Renal pelvis (tissue), 12 donors: ENCODE results near the gene GSTM4. TPM values are rescaled to one million over a fixed set of nuclear protein-coding genes. Genes with fewer than 3 reads are reported as not detected.

Experiments
- DNase-seq: peaks from one replicate; pipeline ENCODE4 v3.0.0-alpha.2; 2013
- long read RNA-seq, 16 experiments: transcript quantifications; one replicate each; lab custom pipeline, GENCODE V29; 2026
- polyA plus RNA-seq, 3 donors: library from polyadenylated mRNA; unstranded; fragments of 120-200 nt; gene quantifications; one replicate each; pipeline ENCODE4 v1.2.1, GENCODE V29; 2013; ENCODE audit not compliant: insufficient read length in 3 of 3

Gene GSTM4
- polyA plus RNA-seq: 10 to 100 TPM; 57.9 to 60.4 (median 59.3) TPM
- long read RNA-seq, donor 1, transcript GSTM4-204 (8 exons, 1,412 nt): major isoform, 13 of 421 reads
- long read RNA-seq, donor 1, partial matches to known transcripts: 191 of 421 reads
- long read RNA-seq, donor 1, other reads (novel, unspliced or antisense): 214 of 421 reads
- long read RNA-seq, donor 2, transcript GSTM4-204 (8 exons, 1,412 nt): major isoform, 15 of 22 reads
- long read RNA-seq, donor 2, partial matches to known transcripts: 0 of 22 reads
- long read RNA-seq, donor 2, other reads (novel, unspliced or antisense): 0 of 22 reads
- long read RNA-seq, donor 3, transcript GSTM4-204 (8 exons, 1,412 nt): major isoform, 11 of 16 reads
- long read RNA-seq, donor 3, partial matches to known transcripts: 0 of 16 reads
- long read RNA-seq, donor 3, other reads (novel, unspliced or antisense): 0 of 16 reads
- long read RNA-seq, donor 4, transcript GSTM4-204 (8 exons, 1,412 nt): major isoform, 20 of 25 reads
- long read RNA-seq, donor 4, partial matches to known transcripts: 0 of 25 reads
- long read RNA-seq, donor 4, other reads (novel, unspliced or antisense): 0 of 25 reads
- long read RNA-seq, donor 5, transcript GSTM4-204 (8 exons, 1,412 nt): major isoform, 6 of 8 reads
- long read RNA-seq, donor 5, partial matches to known transcripts: 0 of 8 reads
- long read RNA-seq, donor 5, other reads (novel, unspliced or antisense): 0 of 8 reads
- long read RNA-seq, donor 6, transcript GSTM4-204 (8 exons, 1,412 nt): major isoform, 13 of 16 reads
- long read RNA-seq, donor 6, partial matches to known transcripts: 0 of 16 reads
- long read RNA-seq, donor 6, other reads (novel, unspliced or antisense): 0 of 16 reads
- long read RNA-seq, donor 7, transcript GSTM4-204 (8 exons, 1,412 nt): major isoform, 20 of 303 reads
- long read RNA-seq, donor 7, transcript GSTM4-201 (8 exons, 1,321 nt): minor isoform, 5 of 303 reads
- long read RNA-seq, donor 7, partial matches to known transcripts: 157 of 303 reads
- long read RNA-seq, donor 7, other reads (novel, unspliced or antisense): 120 of 303 reads
- long read RNA-seq, donor 8, transcript GSTM4-204 (8 exons, 1,412 nt): major isoform, 6 of 8 reads
- long read RNA-seq, donor 8, partial matches to known transcripts: 0 of 8 reads
- long read RNA-seq, donor 8, other reads (novel, unspliced or antisense): 0 of 8 reads
- long read RNA-seq, donor 9, transcript GSTM4-204 (8 exons, 1,412 nt): major isoform, 20 of 27 reads
- long read RNA-seq, donor 9, partial matches to known transcripts: 0 of 27 reads
- long read RNA-seq, donor 9, other reads (novel, unspliced or antisense): 0 of 27 reads
- long read RNA-seq, donor 10, transcript GSTM4-204 (8 exons, 1,412 nt): major isoform, 13 of 256 reads
- long read RNA-seq, donor 10, partial matches to known transcripts: 214 of 256 reads
- long read RNA-seq, donor 10, other reads (novel, unspliced or antisense): 23 of 256 reads
- long read RNA-seq, donor 11, transcript GSTM4-204 (8 exons, 1,412 nt): major isoform, 11 of 16 reads
- long read RNA-seq, donor 11, partial matches to known transcripts: 0 of 16 reads
- long read RNA-seq, donor 11, other reads (novel, unspliced or antisense): 0 of 16 reads
- long read RNA-seq, donor 12, transcript GSTM4-201 (8 exons, 1,321 nt): minor isoform, 5 of 450 reads
- long read RNA-seq, donor 12, transcript GSTM4-204 (8 exons, 1,412 nt): major isoform, 25 of 450 reads
- long read RNA-seq, donor 12, partial matches to known transcripts: 369 of 450 reads
- long read RNA-seq, donor 12, other reads (novel, unspliced or antisense): 48 of 450 reads
- long read RNA-seq, donor 13, transcript GSTM4-204 (8 exons, 1,412 nt): major isoform, 8 of 10 reads
- long read RNA-seq, donor 13, partial matches to known transcripts: 0 of 10 reads
- long read RNA-seq, donor 13, other reads (novel, unspliced or antisense): 0 of 10 reads
- long read RNA-seq, donor 14: 0 reads
- long read RNA-seq, donor 15, transcript GSTM4-201 (8 exons, 1,321 nt): minor isoform, 6 of 34 reads
- long read RNA-seq, donor 15, transcript GSTM4-204 (8 exons, 1,412 nt): major isoform, 22 of 34 reads
- long read RNA-seq, donor 15, partial matches to known transcripts: 5 of 34 reads
- long read RNA-seq, donor 15, other reads (novel, unspliced or antisense): 0 of 34 reads
- long read RNA-seq, donor 16, transcript GSTM4-204 (8 exons, 1,412 nt): major isoform, 19 of 406 reads
- long read RNA-seq, donor 16, partial matches to known transcripts: 343 of 406 reads
- long read RNA-seq, donor 16, other reads (novel, unspliced or antisense): 35 of 406 reads

GRCh38 chr1:109655615-109656519, at the start of gene GSTM4:
GSTM4 (plus strand) TSS chr1:109656099; CDS start chr1:109656390, 291 bp downstream.
- peak; percentile 85 for DNase-seq

- no peak for DNase-seq
Measured at GRCh38 chr1:109609881-109610280, 46.0 kb upstream of the GSTM4 start.

GRCh38 chr1:109610609-109611307, 45.1 kb upstream of the GSTM4 start:
- no peak for DNase-seq

- no peak for DNase-seq
Measured at GRCh38 chr1:109611308-109611990, 44.5 kb upstream of the GSTM4 start.

DNA sequence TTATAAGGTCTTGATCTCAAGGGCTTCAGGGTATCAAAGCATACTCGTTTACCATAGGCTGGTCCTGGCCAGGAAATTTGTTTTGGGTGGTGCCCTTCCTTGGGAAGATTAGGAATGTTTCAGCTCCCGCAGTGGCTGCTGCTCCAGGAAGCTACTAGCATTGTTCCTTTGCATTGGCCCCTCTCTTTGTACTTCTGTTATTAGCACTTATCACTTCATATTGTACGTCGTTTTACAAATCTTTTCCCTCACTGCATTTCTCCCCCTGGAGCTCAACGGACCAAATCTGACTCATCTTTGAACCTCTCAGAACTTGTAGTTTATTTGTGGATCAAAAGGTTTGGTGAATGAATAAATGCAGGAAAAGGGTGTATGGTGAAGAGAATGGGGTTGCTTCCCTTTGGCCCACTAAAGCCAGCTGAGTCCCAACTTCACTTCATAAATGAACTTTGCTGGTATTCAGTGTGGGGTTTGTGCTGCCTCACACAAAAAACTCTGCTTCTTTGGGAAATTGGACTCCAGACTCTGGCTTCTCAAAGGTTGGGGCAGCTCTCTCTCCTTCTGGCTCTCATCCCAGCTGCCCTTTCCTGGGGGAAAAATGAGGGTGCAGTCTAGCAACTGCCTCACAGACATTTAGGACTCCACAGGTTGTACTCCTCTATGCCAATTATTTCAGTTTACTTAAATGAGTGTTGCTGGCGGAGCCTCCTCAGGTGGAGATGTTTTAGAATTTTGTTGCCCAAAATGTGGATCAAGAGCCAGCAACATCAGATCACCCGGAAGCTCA, 42.3 kb upstream of the GSTM4 start:
- no peak for DNase-seq

- no peak for DNase-seq
Measured at GRCh38 chr1:109615879-109616278, 40.0 kb upstream of the GSTM4 start.

- DNase-seq: no peak
Measured at GRCh38 chr1:109616391-109616790, 39.5 kb upstream of the GSTM4 start.

DNA sequence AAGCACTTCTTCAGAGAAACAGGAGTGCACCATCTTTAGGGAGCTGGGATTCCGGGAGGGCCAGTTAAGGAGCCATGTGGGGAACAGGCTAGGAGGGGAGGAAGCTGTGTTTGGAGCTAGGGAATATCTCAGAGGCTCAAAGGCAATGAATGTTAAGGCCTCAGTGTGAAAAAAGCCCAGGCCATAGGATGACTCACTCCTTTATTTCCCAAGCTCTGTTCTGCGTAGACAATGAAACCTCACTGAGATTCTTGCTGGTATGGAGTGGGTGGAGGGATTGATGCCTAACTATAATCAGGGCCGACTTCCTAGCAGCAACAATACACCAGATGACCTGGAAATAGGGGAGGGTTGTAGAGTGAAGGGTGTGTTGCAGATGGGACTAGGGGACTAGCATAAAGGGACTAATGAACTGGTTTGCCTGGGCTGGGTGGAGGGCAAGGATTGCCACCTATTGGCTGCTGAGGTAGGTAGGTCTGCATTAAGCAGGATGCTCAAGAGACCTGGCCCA, 38.6 kb upstream of the GSTM4 start:
- DNase-seq: no peak

DNA sequence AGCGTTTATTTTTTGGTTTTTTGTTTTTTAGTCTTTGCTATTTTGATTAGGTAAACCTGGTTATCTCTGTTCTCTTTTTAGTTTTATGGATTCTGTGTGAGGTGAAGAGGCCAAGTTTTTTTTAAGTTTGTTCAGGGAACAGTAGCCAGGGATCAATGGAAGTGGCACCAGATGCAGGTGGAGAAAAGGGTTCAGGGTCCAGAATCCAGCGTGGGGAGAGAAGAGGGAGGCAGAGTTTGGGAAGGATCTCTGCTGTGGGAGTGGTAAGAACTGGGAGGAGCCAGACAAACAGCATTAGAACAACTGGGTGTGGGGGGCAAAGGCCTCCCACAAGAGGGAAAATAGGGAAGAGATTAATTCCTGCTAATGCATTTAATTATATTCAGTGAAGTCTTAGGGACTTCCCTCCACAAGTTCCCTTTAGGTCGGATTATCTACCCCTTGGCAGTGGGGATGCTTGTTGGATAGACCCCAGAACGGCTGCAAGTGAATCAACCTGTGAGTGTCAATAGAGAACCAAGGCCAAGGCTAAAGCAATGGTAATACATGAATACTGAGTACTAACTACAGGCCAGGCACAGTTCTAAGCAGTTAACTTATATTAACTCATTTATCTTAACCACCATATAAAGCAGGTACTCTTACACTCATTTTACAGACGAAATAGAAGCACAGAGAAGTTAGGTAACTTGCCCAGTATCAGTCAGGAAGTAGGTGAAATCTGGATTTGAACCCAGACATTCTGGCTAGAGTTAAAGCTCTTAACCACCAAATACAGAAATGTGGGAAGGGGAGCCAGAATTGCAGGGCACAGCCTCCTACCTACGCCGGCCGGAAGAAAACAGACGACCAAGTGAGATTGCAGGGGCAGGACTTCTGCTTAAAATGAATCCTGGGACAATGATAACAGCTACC, 37.0 kb upstream of the GSTM4 start:
- DNase-seq: no peak

- DNase-seq: no peak
Measured at GRCh38 chr1:109619576-109620400, 36.1 kb upstream of the GSTM4 start, which contains the start of the genes AMPD2 and GNAT2. AMPD2 (plus strand) TSS chr1:109619837; CDS start chr1:109621176, 1,339 bp downstream. GNAT2 (minus strand) TSS chr1:109619616; CDS start chr1:109612870, 6,746 bp downstream.

DNA sequence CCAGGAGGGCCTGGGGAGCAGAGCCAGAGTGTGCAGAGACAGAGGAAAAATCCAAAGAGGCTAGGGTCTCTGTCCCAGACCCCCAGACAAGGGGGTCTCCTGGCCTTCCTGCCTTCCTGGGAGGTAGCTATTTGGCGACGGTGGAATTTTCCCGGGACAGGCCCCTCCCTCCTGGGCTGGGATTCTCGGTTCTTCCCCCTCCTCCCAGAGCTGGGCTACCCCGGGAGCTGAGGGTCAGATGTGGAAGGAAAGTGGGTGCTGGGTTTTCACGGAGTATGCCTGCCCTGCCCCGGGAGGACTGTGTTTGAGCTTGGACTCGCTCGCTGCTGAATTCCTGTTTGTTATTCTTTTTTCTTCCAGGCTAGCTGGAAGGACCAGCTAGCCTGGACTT, 35.5 kb upstream of the GSTM4 start:
- no peak for DNase-seq

- DNase-seq: peak; percentile 95
Measured at GRCh38 chr1:109620841-109621286, 35.0 kb upstream of the GSTM4 start.

DNA sequence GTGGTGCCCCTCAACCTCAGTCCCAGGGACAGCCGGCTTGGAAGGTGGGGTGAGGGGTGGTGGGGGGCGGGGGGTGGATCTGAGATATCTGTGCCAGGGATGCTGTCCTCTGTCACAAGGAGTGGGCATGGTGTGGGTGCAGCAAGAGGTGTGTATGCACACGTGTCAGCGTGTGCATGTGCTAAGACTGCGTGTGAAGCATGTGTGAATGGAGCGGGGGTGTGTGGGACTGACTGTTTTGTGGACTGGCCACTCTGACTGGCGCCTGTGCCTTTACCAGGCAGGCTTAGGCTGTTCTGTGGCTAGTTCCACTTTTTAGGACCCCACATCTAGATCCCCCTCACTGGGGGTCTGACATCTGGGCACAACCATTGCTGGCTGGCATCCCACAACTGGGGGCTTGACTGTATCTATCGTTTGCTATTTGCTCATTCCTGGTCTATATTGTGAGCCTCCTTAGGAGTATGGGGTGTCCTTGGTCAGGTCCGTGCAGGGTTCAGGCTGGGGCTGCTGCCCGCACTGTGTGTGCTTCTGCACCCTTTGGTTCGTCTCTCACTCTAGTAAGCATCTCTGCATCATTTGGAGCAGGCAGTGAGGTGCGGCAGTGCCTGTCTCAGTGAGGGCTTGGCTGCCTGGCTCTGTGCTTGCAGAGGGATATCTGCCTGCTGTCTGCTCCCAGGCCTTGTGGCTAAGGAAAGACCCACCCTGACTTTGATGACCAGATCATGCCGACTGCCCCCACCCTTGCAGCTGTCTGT, 34.3 kb upstream of the GSTM4 start:
- DNase-seq: no peak
